GM23338 (cell line): ENCODE measurements around the gene GRIFIN.

Experiments used
- CREB1 ChIP-seq: fragments of 250-450 bp; sonication (Bioruptor Pico); IDR thresholded peaks from 2 replicates; pipeline ENCODE4 v1.5.0; 2020; ENCODE audit warnings: low read depth, mild to moderate bottlenecking, moderate library complexity
- EZH2 ChIP-seq: fragments of 200-600 bp; sonication (generic); IDR thresholded peaks from one replicate; pipeline ENCODE4 v1.8.0; 2017; ENCODE audit warnings: antibody characterized with exemption, mild to moderate bottlenecking, low read depth; ENCODE audit not compliant: unreplicated experiment
- EZH2phosphoT487 ChIP-seq: fragments of 200-600 bp; sonication (generic); IDR thresholded peaks from one replicate; pipeline ENCODE4 v1.8.1; 2018; ENCODE audit warnings: antibody characterized with exemption; ENCODE audit not compliant: unreplicated experiment
- JUNB ChIP-seq: IDR thresholded peaks from one replicate; pipeline ENCODE4 v1.6.1; 2016; ENCODE audit warnings: antibody characterized with exemption; ENCODE audit not compliant: unreplicated experiment
- NANOG ChIP-seq: IDR thresholded peaks from 2 replicates; pipeline ENCODE4 v1.6.1; 2016; ENCODE audit warnings: antibody characterized with exemption, borderline replicate concordance
- POLR2AphosphoS5 ChIP-seq: IDR thresholded peaks from 2 replicates; pipeline ENCODE4 v1.6.1; 2016; ENCODE audit warnings: antibody characterized with exemption, low read depth
- STAT1 ChIP-seq: IDR thresholded peaks from one replicate; pipeline ENCODE4 v1.6.1; 2016; ENCODE audit warnings: antibody characterized with exemption; ENCODE audit not compliant: unreplicated experiment
- ZNF114 ChIP-seq: fragments of 250-450 bp; sonication (Bioruptor Pico); IDR thresholded peaks from 2 replicates; pipeline ENCODE4 v1.5.0; 2020; ENCODE audit warnings: mild to moderate bottlenecking, moderate library complexity
- ZNF331 ChIP-seq: fragments of 250-450 bp; sonication (Bioruptor Pico); IDR thresholded peaks from 2 replicates; pipeline ENCODE4 v1.5.0; 2020; ENCODE audit warnings: low read depth, mild to moderate bottlenecking, moderate library complexity
- TF ChIP-seq, protein P1 (sequence below), 2 experiments: fragments of 200-600 bp in 1 of 2; sonication (generic) in 1 of 2; conservative IDR thresholded peaks; 2 replicates each; pipeline versions ENCODE4 v1.5.1 to v1.6.1; 2016 to 2017; ENCODE audit warnings: antibody characterized with exemption in 2 of 2, low read depth in 2 of 2, mild to moderate bottlenecking in 2 of 2, moderate library complexity in 1 of 2
- TF ChIP-seq, protein P2 (sequence below): IDR thresholded peaks from one replicate; pipeline ENCODE4 v1.6.1; 2018; ENCODE audit warnings: antibody characterized with exemption; ENCODE audit not compliant: unreplicated experiment
- TF ChIP-seq, protein P3 (sequence below): IDR thresholded peaks from 2 replicates; pipeline ENCODE4 v1.6.1; 2016; ENCODE audit warnings: antibody characterized with exemption
- TF ChIP-seq, protein P4 (sequence below): fragments of 250-450 bp; sonication (Bioruptor Pico); IDR thresholded peaks from 2 replicates; pipeline ENCODE4 v1.5.0; 2020; ENCODE audit warnings: mild to moderate bottlenecking, moderate library complexity

DNA sequence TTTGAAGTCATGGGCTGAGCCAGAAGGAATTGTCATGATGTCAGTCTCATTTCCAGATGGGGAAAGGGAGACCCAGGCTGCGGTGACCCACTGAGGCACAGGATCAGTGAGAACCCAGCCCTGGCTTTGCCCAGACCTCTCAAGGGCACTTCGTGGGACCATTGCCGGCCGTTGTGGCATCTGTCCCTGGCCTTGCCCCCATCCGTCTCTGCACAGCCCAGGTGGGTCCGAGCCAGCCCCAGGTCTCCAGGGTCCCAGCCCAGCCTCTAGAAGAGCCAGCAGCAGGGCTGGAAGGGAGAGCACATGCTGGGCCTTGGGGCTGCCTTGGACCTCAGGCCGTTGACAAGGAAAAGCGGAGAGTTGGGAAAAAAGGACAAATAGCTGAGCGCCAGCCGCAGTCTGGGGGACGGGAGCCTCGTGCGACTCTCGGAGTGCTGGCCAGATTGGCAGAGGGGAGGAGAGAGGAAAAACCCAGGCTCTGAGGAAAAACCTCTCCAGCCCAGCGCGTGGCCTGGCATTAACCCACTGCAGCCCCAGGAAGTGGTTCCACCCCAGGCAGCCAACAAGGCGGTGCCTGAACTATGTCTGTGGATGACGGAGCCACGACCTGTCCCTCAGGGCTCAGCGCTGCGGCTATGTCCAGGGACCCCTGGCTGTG, 30.2 kb downstream of the GRIFIN start:
- TF ChIP-seq, protein P1, sequence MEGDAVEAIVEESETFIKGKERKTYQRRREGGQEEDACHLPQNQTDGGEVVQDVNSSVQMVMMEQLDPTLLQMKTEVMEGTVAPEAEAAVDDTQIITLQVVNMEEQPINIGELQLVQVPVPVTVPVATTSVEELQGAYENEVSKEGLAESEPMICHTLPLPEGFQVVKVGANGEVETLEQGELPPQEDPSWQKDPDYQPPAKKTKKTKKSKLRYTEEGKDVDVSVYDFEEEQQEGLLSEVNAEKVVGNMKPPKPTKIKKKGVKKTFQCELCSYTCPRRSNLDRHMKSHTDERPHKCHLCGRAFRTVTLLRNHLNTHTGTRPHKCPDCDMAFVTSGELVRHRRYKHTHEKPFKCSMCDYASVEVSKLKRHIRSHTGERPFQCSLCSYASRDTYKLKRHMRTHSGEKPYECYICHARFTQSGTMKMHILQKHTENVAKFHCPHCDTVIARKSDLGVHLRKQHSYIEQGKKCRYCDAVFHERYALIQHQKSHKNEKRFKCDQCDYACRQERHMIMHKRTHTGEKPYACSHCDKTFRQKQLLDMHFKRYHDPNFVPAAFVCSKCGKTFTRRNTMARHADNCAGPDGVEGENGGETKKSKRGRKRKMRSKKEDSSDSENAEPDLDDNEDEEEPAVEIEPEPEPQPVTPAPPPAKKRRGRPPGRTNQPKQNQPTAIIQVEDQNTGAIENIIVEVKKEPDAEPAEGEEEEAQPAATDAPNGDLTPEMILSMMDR (conservative IDR thresholded peaks at IDR 0.05; ENCODE audit: low read depth in 2 of 2): no peak
- TF ChIP-seq POLR2AphosphoS5 (no peak), EZH2 (no peak), CREB1 (CRISPR knock-in tag) (no peak), EZH2phosphoT487 (no peak), ZNF331 (CRISPR knock-in tag) (no peak), JUNB (no peak), ZNF114 (CRISPR knock-in tag) (no peak), STAT1 (no peak), NANOG (no peak)
- TF ChIP-seq, protein P2, sequence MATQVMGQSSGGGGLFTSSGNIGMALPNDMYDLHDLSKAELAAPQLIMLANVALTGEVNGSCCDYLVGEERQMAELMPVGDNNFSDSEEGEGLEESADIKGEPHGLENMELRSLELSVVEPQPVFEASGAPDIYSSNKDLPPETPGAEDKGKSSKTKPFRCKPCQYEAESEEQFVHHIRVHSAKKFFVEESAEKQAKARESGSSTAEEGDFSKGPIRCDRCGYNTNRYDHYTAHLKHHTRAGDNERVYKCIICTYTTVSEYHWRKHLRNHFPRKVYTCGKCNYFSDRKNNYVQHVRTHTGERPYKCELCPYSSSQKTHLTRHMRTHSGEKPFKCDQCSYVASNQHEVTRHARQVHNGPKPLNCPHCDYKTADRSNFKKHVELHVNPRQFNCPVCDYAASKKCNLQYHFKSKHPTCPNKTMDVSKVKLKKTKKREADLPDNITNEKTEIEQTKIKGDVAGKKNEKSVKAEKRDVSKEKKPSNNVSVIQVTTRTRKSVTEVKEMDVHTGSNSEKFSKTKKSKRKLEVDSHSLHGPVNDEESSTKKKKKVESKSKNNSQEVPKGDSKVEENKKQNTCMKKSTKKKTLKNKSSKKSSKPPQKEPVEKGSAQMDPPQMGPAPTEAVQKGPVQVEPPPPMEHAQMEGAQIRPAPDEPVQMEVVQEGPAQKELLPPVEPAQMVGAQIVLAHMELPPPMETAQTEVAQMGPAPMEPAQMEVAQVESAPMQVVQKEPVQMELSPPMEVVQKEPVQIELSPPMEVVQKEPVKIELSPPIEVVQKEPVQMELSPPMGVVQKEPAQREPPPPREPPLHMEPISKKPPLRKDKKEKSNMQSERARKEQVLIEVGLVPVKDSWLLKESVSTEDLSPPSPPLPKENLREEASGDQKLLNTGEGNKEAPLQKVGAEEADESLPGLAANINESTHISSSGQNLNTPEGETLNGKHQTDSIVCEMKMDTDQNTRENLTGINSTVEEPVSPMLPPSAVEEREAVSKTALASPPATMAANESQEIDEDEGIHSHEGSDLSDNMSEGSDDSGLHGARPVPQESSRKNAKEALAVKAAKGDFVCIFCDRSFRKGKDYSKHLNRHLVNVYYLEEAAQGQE: no peak
- TF ChIP-seq, protein P3, sequence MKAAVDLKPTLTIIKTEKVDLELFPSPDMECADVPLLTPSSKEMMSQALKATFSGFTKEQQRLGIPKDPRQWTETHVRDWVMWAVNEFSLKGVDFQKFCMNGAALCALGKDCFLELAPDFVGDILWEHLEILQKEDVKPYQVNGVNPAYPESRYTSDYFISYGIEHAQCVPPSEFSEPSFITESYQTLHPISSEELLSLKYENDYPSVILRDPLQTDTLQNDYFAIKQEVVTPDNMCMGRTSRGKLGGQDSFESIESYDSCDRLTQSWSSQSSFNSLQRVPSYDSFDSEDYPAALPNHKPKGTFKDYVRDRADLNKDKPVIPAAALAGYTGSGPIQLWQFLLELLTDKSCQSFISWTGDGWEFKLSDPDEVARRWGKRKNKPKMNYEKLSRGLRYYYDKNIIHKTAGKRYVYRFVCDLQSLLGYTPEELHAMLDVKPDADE: no peak
- TF ChIP-seq, protein P4, sequence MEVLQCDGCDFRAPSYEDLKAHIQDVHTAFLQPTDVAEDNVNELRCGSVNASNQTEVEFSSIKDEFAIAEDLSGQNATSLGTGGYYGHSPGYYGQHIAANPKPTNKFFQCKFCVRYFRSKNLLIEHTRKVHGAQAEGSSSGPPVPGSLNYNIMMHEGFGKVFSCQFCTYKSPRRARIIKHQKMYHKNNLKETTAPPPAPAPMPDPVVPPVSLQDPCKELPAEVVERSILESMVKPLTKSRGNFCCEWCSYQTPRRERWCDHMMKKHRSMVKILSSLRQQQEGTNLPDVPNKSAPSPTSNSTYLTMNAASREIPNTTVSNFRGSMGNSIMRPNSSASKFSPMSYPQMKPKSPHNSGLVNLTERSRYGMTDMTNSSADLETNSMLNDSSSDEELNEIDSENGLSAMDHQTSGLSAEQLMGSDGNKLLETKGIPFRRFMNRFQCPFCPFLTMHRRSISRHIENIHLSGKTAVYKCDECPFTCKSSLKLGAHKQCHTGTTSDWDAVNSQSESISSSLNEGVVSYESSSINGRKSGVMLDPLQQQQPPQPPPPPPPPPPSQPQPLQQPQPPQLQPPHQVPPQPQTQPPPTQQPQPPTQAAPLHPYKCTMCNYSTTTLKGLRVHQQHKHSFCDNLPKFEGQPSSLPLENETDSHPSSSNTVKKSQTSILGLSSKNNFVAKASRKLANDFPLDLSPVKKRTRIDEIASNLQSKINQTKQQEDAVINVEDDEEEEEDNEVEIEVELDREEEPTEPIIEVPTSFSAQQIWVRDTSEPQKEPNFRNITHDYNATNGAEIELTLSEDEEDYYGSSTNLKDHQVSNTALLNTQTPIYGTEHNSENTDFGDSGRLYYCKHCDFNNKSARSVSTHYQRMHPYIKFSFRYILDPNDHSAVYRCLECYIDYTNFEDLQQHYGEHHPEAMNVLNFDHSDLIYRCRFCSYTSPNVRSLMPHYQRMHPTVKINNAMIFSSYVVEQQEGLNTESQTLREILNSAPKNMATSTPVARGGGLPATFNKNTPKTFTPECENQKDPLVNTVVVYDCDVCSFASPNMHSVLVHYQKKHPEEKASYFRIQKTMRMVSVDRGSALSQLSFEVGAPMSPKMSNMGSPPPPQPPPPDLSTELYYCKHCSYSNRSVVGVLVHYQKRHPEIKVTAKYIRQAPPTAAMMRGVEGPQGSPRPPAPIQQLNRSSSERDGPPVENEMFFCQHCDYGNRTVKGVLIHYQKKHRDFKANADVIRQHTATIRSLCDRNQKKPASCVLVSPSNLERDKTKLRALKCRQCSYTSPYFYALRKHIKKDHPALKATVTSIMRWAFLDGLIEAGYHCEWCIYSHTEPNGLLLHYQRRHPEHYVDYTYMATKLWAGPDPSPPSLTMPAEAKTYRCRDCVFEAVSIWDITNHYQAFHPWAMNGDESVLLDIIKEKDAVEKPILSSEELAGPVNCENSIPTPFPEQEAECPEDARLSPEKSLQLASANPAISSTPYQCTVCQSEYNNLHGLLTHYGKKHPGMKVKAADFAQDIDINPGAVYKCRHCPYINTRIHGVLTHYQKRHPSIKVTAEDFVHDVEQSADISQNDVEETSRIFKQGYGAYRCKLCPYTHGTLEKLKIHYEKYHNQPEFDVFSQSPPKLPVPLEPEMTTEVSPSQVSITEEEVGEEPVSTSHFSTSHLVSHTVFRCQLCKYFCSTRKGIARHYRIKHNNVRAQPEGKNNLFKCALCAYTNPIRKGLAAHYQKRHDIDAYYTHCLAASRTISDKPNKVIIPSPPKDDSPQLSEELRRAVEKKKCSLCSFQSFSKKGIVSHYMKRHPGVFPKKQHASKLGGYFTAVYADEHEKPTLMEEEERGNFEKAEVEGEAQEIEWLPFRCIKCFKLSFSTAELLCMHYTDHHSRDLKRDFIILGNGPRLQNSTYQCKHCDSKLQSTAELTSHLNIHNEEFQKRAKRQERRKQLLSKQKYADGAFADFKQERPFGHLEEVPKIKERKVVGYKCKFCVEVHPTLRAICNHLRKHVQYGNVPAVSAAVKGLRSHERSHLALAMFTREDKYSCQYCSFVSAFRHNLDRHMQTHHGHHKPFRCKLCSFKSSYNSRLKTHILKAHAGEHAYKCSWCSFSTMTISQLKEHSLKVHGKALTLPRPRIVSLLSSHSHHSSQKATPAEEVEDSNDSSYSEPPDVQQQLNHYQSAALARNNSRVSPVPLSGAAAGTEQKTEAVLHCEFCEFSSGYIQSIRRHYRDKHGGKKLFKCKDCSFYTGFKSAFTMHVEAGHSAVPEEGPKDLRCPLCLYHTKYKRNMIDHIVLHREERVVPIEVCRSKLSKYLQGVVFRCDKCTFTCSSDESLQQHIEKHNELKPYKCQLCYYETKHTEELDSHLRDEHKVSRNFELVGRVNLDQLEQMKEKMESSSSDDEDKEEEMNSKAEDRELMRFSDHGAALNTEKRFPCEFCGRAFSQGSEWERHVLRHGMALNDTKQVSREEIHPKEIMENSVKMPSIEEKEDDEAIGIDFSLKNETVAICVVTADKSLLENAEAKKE (CRISPR knock-in tag): no peak
